Fibroblast of lung (primary cell): ENCODE results near the gene YKT6.

Experiments
- EZH2 ChIP-seq: IDR thresholded peaks from 2 replicates; pipeline ENCODE4 v1.5.1; 2012; ENCODE audit warnings: low read length, control low read depth, mild to moderate bottlenecking; ENCODE audit errors: missing control alignments
- TF ChIP-seq, protein P1 (sequence below), 2 donors: IDR thresholded peaks in 1 of 2; conservative IDR thresholded peaks in 1 of 2; 1 replicate in 1 of 2; 2 replicates in 1 of 2; pipeline ENCODE4 v1.5.1; 2011 to 2012; ENCODE audit warnings: low read length in 2 of 2, control low read depth in 1 of 2, inconsistent platforms in 1 of 2, low read depth in 1 of 2, mild to moderate bottlenecking in 1 of 2

DNA sequence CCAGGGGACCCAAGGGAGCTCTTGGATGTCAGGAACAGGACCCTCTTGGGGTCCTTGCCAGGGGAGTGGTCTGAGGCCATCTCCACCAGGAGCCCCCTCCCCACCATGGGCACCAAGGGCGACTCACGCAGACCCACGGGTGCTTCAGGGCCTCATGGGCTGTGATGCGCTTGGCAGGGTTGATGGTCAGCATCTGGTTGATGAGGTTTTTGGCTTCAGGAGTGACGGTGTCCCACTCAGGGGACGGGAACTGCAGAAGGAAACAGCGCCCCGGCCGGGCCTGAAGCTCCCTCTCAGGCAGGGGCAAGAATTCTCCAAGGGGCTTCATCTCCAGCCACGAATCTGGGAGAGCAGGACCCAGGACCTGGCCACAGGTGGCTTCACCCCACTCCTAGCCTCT is 41.3 kb downstream of the YKT6 start:
- TF ChIP-seq, protein P1, sequence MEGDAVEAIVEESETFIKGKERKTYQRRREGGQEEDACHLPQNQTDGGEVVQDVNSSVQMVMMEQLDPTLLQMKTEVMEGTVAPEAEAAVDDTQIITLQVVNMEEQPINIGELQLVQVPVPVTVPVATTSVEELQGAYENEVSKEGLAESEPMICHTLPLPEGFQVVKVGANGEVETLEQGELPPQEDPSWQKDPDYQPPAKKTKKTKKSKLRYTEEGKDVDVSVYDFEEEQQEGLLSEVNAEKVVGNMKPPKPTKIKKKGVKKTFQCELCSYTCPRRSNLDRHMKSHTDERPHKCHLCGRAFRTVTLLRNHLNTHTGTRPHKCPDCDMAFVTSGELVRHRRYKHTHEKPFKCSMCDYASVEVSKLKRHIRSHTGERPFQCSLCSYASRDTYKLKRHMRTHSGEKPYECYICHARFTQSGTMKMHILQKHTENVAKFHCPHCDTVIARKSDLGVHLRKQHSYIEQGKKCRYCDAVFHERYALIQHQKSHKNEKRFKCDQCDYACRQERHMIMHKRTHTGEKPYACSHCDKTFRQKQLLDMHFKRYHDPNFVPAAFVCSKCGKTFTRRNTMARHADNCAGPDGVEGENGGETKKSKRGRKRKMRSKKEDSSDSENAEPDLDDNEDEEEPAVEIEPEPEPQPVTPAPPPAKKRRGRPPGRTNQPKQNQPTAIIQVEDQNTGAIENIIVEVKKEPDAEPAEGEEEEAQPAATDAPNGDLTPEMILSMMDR (conservative IDR thresholded peaks at IDR 0.05 in 1 of 2, IDR thresholded peaks at IDR 0.05 in 1 of 2; ENCODE audit: low read depth in 1 of 2, low read length in 2 of 2) = no peak
- TF ChIP-seq EZH2 = no peak
